HEK293 (cell line): Measurements from ENCODE around the gene MKLN1.

Experiments used
- CTCF ChIA-PET: fragments of 350-600 bp; formaldehyde crosslinking; extraction: SDS; loops from one replicate; lab custom pipeline; 2021; ENCODE audit warnings: antibody characterized with exemption; lab: Yijun Ruan, JAX
- POLR2A ChIA-PET: fragments of 300-600 bp; formaldehyde crosslinking; extraction: SDS; loops from one replicate; lab custom pipeline; 2020; ENCODE audit warnings: antibody characterized with exemption, inconsistent platforms; lab: Yijun Ruan, JAX
- H3K27ac ChIP-seq: fragments of 200-500 bp; sonication (Bioruptor generic); 2 replicates; pipeline ENCODE4 v1.5.1; 2014; ENCODE audit warnings: low read depth, low read length, control low read depth, inconsistent platforms; ENCODE audit errors: extremely low read depth
- H3K36me3 ChIP-seq, 2 experiments: fragments of 200-500 bp in 1 of 2; sonication (Bioruptor generic) in 1 of 2; 1 replicate in 1 of 2; 2 replicates in 1 of 2; pipeline ENCODE4 v1.5.1; 2014 to 2017; ENCODE audit warnings: inconsistent platforms in 2 of 2, low read length in 2 of 2; ENCODE audit not compliant: control insufficient read depth in 2 of 2, insufficient read depth in 1 of 2
- H3K4me1 ChIP-seq: fragments of 200-500 bp; sonication (Bioruptor generic); 2 replicates; pipeline ENCODE4 v1.5.1; 2014; ENCODE audit warnings: mild to moderate bottlenecking, low read length, inconsistent platforms; ENCODE audit not compliant: control insufficient read depth, insufficient read depth
- H3K4me3 ChIP-seq: 2 replicates; pipeline ENCODE4 v1.5.1; 2011; ENCODE audit warnings: low read depth, mild to moderate bottlenecking, control low read depth, low read length, moderate library complexity
- H3K9me3 ChIP-seq: fragments of 200-500 bp; sonication (Bioruptor generic); 2 replicates; pipeline ENCODE4 v1.5.1; 2014; ENCODE audit warnings: low read depth, low read length, inconsistent platforms; ENCODE audit not compliant: control insufficient read depth, insufficient read depth
- BCL11A ChIP-seq: fragments of 450-650 bp; formaldehyde crosslinking; IDR thresholded peaks from 2 replicates; pipeline ENCODE4 v1.5.1; 2016; ENCODE audit warnings: low read depth, missing biosample characterization, missing genetic modification characterization
- GFI1B ChIP-seq: fragments of 450-650 bp; formaldehyde crosslinking; IDR thresholded peaks from 2 replicates; pipeline ENCODE4 v1.5.1; 2016; ENCODE audit warnings: missing biosample characterization, missing genetic modification characterization
- ZBTB48 ChIP-seq: fragments of 450-650 bp; formaldehyde crosslinking; IDR thresholded peaks from 2 replicates; pipeline ENCODE4 v1.5.1; 2016; ENCODE audit warnings: missing biosample characterization, missing genetic modification characterization
- ZIC2 ChIP-seq: fragments of 450-650 bp; formaldehyde crosslinking; IDR thresholded peaks from 2 replicates; pipeline ENCODE4 v1.5.1; 2016; ENCODE audit warnings: missing biosample characterization, missing genetic modification characterization
- ZNF19 ChIP-seq: fragments of 450-650 bp; formaldehyde crosslinking; IDR thresholded peaks from 2 replicates; pipeline ENCODE4; 2016; ENCODE audit warnings: missing biosample characterization, missing genetic modification characterization, low read depth
- ZNF221 ChIP-seq: fragments of 450-650 bp; formaldehyde crosslinking; IDR thresholded peaks from 2 replicates; pipeline ENCODE4 v1.5.1; 2017; ENCODE audit warnings: missing biosample characterization, missing genetic modification characterization, borderline replicate concordance
- ZNF274 ChIP-seq, 2 experiments: fragments of 200-500 bp in 1 of 2; fragments of 450-650 bp in 1 of 2; sonication (Bioruptor generic) in 1 of 2; formaldehyde crosslinking in 1 of 2; IDR thresholded peaks; 2 replicates each; pipeline versions ENCODE4 v1.5.1 to v1.6.1; 2014 to 2016; ENCODE audit warnings: borderline replicate concordance in 1 of 2, inconsistent platforms in 1 of 2, low read length in 1 of 2, missing biosample characterization in 1 of 2, missing genetic modification characterization in 1 of 2
- ZNF302 ChIP-seq: fragments of 450-650 bp; formaldehyde crosslinking; IDR thresholded peaks from 2 replicates; pipeline ENCODE4 v1.5.1; 2016; ENCODE audit warnings: missing biosample characterization, missing genetic modification characterization, low read depth
- ZNF354C ChIP-seq: fragments of 450-650 bp; formaldehyde crosslinking; IDR thresholded peaks from 2 replicates; pipeline ENCODE4 v1.5.1; 2016; ENCODE audit warnings: missing biosample characterization, missing genetic modification characterization, low read depth, borderline replicate concordance
- ZNF530 ChIP-seq: fragments of 450-650 bp; formaldehyde crosslinking; IDR thresholded peaks from 2 replicates; pipeline ENCODE4 v1.5.1; 2016; ENCODE audit warnings: low read depth, missing biosample characterization, missing genetic modification characterization
- ZNF558 ChIP-seq: fragments of 450-650 bp; formaldehyde crosslinking; IDR thresholded peaks from 2 replicates; pipeline ENCODE4 v1.5.1; 2016; ENCODE audit warnings: missing biosample characterization, missing genetic modification characterization
- ZNF610 ChIP-seq: fragments of 450-650 bp; formaldehyde crosslinking; IDR thresholded peaks from 2 replicates; pipeline ENCODE4 v1.5.1; 2016; ENCODE audit warnings: missing biosample characterization, missing genetic modification characterization, borderline replicate concordance
- ZNF654 ChIP-seq: fragments of 450-650 bp; formaldehyde crosslinking; IDR thresholded peaks from 2 replicates; pipeline ENCODE4 v1.5.1; 2016; ENCODE audit warnings: low read depth, missing biosample characterization, missing genetic modification characterization
- ZSCAN16 ChIP-seq: fragments of 450-650 bp; formaldehyde crosslinking; IDR thresholded peaks from 2 replicates; pipeline ENCODE4 v1.5.1; 2016; ENCODE audit warnings: missing biosample characterization, missing genetic modification characterization
- TF ChIP-seq, protein P1 (sequence below): fragments of 450-650 bp; formaldehyde crosslinking; IDR thresholded peaks from 2 replicates; pipeline ENCODE4 v1.5.1; 2016; ENCODE audit warnings: missing biosample characterization, missing genetic modification characterization

MKLN1 gene

DNA sequence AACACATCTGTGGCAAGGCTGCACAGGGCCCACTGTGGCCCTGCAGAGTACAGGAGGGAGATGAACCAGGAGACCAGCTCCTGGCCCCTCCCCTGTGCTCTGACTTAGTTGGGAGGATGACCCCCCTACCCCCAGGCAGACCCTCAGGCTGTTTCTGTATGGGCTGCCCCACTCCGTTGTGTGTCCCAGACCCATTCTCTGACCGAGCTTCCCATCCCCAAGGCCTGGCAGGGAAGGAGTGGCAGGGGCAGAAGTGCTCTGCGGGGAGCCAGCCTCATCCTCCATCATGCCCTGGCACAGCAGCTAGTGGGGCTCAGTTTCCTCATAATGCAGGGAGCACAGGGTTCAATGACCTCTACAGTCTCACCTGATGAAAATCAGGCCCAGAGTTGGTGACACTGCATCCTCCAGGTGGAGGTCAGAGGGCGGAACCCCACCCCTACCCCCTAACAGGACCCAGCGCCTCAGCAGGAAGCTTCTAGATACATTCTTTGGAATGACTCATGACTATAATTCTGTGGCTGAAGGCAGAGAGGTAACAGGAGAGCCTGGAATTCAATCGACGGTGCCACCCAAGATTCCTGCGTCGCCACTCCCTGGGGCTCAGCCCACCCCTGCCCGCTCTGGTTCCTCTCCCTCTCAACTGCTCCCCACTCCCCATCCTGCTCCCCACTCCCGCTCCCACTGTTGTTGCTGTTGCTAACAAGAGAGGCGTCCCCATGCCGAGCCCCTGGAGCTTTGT, 210.6 kb downstream of the MKLN1 start:
- Histone ChIP-seq H3K9me3 (no peaks in the 10 kb centered on the region), H3K4me1 (no peaks in the 10 kb centered on the region), H3K4me3 (no peak overlapping the region), H3K27ac (no peak overlapping the region), H3K36me3 (no peaks in the 10 kb centered on the region)
- ChIA-PET POLR2A (no interaction called here), CTCF (interaction anchor here (1.4 to 5.7 kb wide), 3 partner anchors 8 to 24 kb away, joined by 4 to 39 read pairs (median 5); no protein-coding TSS in a partner anchor)
- TF ChIP-seq ZSCAN16 (tag by site-specific recombination) = no peak
- peak; percentile 51; the same call in 1 of the 2 replicates for TF ChIP-seq ZIC2 (tag by site-specific recombination)

DNA sequence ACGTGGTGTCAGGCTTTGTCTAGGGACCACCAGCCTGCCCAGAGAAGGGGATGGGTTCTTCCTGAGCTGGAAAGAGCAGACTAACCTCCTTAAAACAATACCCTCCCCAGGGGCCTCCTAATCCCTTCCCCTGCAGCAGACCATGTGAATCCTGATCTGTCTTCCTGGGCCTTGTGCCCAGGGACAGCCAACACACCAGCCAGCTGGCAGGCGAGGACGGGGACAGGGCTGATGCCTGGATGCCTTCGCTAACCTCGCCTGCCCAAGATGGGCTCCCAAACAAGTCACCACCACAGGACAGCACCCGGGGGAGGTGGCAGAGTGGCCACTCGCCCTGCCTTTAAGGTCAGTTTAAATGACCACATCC, 211.1 kb downstream of the MKLN1 start:
- TF ChIP-seq ZNF274 (IDR thresholded peaks at IDR 0.05; ENCODE audit: low read length) (no peak), ZNF274 (tag by site-specific recombination; IDR thresholded peaks at IDR 0.05; ENCODE audit: borderline replicate concordance) (no peak)
- no peaks in the 10 kb centered on the region for H3K36me3 ChIP-seq
- POLR2A ChIA-PET = no interaction called here
- no peak overlapping the region for H3K4me3 ChIP-seq
- no peak overlapping the region for H3K27ac ChIP-seq
- no peaks in the 10 kb centered on the region for H3K9me3 ChIP-seq
- CTCF ChIA-PET = interaction anchor here (1.8 to 5.7 kb wide), 2 partner anchors 8 to 25 kb away, joined by 4 to 39 read pairs; no protein-coding TSS in a partner anchor
- H3K4me1 ChIP-seq = no peaks in the 10 kb centered on the region

DNA sequence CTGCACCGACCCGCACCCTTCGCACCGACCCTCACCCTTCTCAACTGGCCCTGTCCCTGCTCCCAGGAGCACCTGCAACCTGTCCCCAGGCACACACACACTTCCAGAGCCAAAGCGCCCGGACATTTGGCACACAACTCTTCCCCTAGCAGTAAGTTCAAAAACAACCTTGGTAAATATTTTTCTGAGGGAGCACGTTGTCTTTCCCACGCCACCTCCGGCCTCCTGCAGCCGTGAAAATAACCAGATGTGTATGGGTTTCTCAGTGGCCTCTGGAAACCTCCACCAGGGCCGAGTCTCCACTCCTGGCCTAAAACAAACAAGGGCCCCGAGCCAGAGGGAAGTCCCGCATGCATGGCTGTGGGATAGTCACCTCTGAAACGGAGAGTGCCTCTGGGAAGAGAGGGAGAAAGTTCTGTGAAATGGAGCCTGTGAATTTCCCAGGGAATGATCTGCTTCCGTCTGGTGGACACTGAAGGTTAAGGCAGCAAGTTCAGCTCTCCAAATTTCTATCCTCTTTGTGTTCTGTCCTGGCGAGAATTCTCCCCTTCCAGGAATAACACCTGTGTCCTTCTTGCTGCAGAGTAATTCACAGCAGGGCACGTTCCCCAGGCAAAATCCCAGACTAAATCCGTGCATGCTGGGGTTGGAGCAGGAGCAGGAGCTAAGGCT, 213.0 kb downstream of the MKLN1 start:
- ChIA-PET POLR2A (no interaction called here), CTCF (interaction anchor here (0.5 kb wide), 1 partner anchor 280 kb away, joined by 3 read pairs; no protein-coding TSS in a partner anchor)
- no peaks in the 10 kb centered on the region for H3K4me1 ChIP-seq
- TF ChIP-seq ZNF558 (tag by site-specific recombination) (no peak), ZNF530 (no peak), ZIC2 (tag by site-specific recombination) (0 out of 2 replicates have a peak, but pooled peaks have one; percentile 13), BCL11A (tag by site-specific recombination) (no peak), ZNF654 (no peak), ZNF221 (tag by site-specific recombination) (no peak), ZBTB48 (no peak), ZNF19 (tag by site-specific recombination) (no peak), ZNF354C (no peak)
- H3K36me3 ChIP-seq = no peaks in the 10 kb centered on the region
- H3K4me3 ChIP-seq = no peak overlapping the region
- H3K27ac ChIP-seq = no peak overlapping the region
- H3K9me3 ChIP-seq = no peaks in the 10 kb centered on the region

DNA sequence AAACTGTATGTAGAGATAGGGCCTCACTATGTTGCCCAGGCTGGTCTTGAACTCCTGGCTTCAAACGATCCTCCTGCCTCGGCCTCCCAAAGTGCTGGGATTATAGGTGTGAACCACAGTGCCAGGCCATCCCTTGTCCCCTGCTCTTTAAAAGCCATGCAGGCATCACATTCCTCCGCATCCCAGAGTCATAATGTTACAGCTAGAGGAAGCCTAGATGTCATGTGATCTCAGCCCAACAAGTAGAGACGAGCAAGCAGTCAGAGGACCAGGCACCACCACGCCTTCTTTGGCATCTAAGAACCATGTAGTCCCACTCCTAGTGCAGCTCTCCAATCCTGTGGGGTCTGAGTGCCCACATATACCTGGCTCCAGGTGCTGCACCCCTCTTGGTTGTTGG, 215.6 kb downstream of the MKLN1 start:
- no peak overlapping the region for H3K4me3 ChIP-seq
- H3K27ac ChIP-seq = no peak overlapping the region
- POLR2A ChIA-PET = no interaction called here
- CTCF ChIA-PET = interaction anchor here (0.7 to 5.7 kb wide), 2 partner anchors 11 to 31 kb away, joined by 3 to 54 read pairs; no protein-coding TSS in a partner anchor
- H3K36me3 ChIP-seq = no peaks in the 10 kb centered on the region
- no peak for TF ChIP-seq ZIC2 (tag by site-specific recombination)
- TF ChIP-seq, protein P1, sequence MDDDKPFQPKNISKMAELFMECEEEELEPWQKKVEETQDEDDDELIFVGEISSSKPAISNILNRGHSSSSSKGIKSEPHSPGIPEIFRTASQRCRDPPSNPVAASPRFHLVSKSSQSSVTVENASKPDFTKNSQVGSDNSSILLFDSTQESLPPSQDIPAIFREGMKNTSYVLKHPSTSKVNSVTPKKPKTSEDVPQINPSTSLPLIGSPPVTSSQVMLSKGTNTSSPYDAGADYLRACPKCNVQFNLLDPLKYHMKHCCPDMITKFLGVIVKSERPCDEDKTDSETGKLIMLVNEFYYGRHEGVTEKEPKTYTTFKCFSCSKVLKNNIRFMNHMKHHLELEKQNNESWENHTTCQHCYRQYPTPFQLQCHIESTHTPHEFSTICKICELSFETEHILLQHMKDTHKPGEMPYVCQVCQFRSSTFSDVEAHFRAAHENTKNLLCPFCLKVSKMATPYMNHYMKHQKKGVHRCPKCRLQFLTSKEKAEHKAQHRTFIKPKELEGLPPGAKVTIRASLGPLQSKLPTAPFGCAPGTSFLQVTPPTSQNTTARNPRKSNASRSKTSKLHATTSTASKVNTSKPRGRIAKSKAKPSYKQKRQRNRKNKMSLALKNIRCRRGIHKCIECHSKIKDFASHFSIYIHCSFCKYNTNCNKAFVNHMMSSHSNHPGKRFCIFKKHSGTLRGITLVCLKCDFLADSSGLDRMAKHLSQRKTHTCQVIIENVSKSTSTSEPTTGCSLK (tag by site-specific recombination) = no peak
- no peak for TF ChIP-seq GFI1B (tag by site-specific recombination)
- TF ChIP-seq ZNF302 (tag by site-specific recombination) = no peak
- no peak for TF ChIP-seq ZNF610 (tag by site-specific recombination)
- no peaks in the 10 kb centered on the region for H3K4me1 ChIP-seq
- no peaks in the 10 kb centered on the region for H3K9me3 ChIP-seq
